Astrocyte (in vitro differentiated cells and primary cell): ENCODE data around the gene GPR61. TPM values are rescaled to one million over a fixed set of nuclear protein-coding genes. Genes with fewer than 3 reads are reported as not detected.

ENCODE experiments used
- DNase-seq: peaks from one replicate; pipeline ENCODE4 v3.0.0-alpha.2; 2010; ENCODE audit warnings: low read depth
- FAIRE-seq: peaks from 2 replicates; lab custom pipeline; 2011; peaks lifted over from hg19 to GRCh38; lab: Jason Lieb, UNC
- H2AFZ ChIP-seq: 2 replicates; pipeline ENCODE4 v1.6.0; 2012; ENCODE audit warnings: low read depth, low read length, inconsistent platforms
- H3K27ac ChIP-seq: 2 replicates; pipeline ENCODE4 v1.5.1; 2011; ENCODE audit warnings: low read depth, low read length, inconsistent platforms
- H3K27me3 ChIP-seq: 2 replicates; pipeline ENCODE4 v1.6.0; 2011; ENCODE audit warnings: low read length, inconsistent platforms; ENCODE audit not compliant: insufficient read depth
- H3K36me3 ChIP-seq: 2 replicates; pipeline ENCODE4 v1.5.1; 2011; ENCODE audit warnings: low read length, inconsistent platforms; ENCODE audit not compliant: insufficient read depth
- H3K4me1 ChIP-seq: 2 replicates; pipeline ENCODE4 v1.5.1; 2011; ENCODE audit warnings: low read length, inconsistent platforms; ENCODE audit not compliant: insufficient read depth
- H3K4me2 ChIP-seq: 2 replicates; pipeline ENCODE4 v1.6.0; 2012; ENCODE audit warnings: low read length, inconsistent platforms
- H3K4me3 ChIP-seq: 2 replicates; pipeline ENCODE4 v1.5.1; 2011; ENCODE audit warnings: low read depth, mild to moderate bottlenecking, low read length, inconsistent platforms; ENCODE audit not compliant: insufficient read depth
- H3K79me2 ChIP-seq: 2 replicates; pipeline ENCODE4 v1.6.0; 2012; ENCODE audit warnings: mild to moderate bottlenecking, low read length, inconsistent platforms; ENCODE audit not compliant: insufficient read depth
- H3K9ac ChIP-seq: 2 replicates; pipeline ENCODE4 v1.6.0; 2012; ENCODE audit warnings: mild to moderate bottlenecking, low read length, inconsistent platforms
- H3K9me3 ChIP-seq: 2 replicates; pipeline ENCODE4 v1.5.1; 2012; ENCODE audit warnings: low read depth, mild to moderate bottlenecking, low read length, inconsistent platforms; ENCODE audit not compliant: insufficient read depth
- H4K20me1 ChIP-seq: 2 replicates; pipeline ENCODE4 v1.6.0; 2012; ENCODE audit warnings: low read length, inconsistent platforms; ENCODE audit not compliant: insufficient read depth
- H3K27ac Mint-ChIP-seq: one replicate; pipeline ENCODE4 v1.8.0; 2021; ENCODE audit warnings: mild to moderate bottlenecking, mixed read lengths; ENCODE audit not compliant: unreplicated experiment
- H3K27me3 Mint-ChIP-seq: one replicate; pipeline ENCODE4 v1.8.0; 2021; ENCODE audit warnings: low read depth, mixed read lengths; ENCODE audit not compliant: unreplicated experiment
- H3K36me3 Mint-ChIP-seq: one replicate; pipeline ENCODE4 v1.8.0; 2021; ENCODE audit warnings: low read depth, mixed read lengths; ENCODE audit not compliant: unreplicated experiment
- H3K4me1 Mint-ChIP-seq: one replicate; pipeline ENCODE4 v1.8.0; 2021; ENCODE audit warnings: low read depth, mixed read lengths; ENCODE audit not compliant: unreplicated experiment
- H3K4me3 Mint-ChIP-seq: one replicate; pipeline ENCODE4 v1.8.0; 2021; ENCODE audit warnings: mild to moderate bottlenecking, moderate library complexity, mixed read lengths; ENCODE audit not compliant: unreplicated experiment
- H3K9me3 Mint-ChIP-seq: one replicate; pipeline ENCODE4 v1.8.0; 2021; ENCODE audit warnings: mild to moderate bottlenecking, mixed read lengths; ENCODE audit not compliant: unreplicated experiment
- CTCF ChIP-seq: IDR thresholded peaks from 2 replicates; pipeline ENCODE4 v1.5.1; 2011; ENCODE audit warnings: low read depth, mild to moderate bottlenecking, inconsistent platforms, low read length, moderate library complexity; ENCODE audit not compliant: insufficient read depth
- EZH2 ChIP-seq: IDR thresholded peaks from 2 replicates; pipeline ENCODE4 v1.6.1; 2012; ENCODE audit warnings: mild to moderate bottlenecking, low read length, inconsistent platforms; ENCODE audit not compliant: insufficient read depth
- total RNA-seq: library from RNA; stranded (reverse); gene quantifications from 2 replicates; pipeline ENCODE4 v1.2.1, GENCODE V29; 2021

GPR61 gene
- total RNA-seq, 1 donor from 2014 or later, result not detected

DNA sequence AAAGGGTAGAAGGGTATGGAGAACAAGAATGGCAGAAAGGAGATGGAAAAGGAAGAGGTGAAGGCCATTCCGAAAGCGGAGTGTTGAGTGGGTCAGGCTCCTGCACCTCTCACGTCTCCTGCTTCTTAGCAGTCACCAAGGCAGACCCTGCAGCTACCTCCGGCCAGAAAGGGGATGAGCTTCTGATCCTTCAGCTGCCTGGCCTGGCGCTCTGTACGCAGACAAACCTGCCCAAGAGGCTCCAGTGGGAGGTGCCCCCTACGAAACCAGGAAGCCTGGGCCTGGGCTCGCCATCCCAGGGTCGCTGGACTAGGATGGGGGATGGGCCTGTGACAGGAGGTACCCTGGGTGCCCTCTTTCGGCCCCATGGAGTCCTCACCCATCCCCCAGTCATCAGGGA is 3.0 kb downstream of the GPR61 start:
- DNase-seq (no peak), FAIRE-seq (no peak)
- no peaks in the 10 kb centered on the region for H4K20me1 ChIP-seq
- TF ChIP-seq EZH2 (no peak), CTCF (no peak)
- H3K27ac ChIP-seq, result no peak overlapping the region
- H3K4me1 ChIP-seq, result peaks cover 12% of the 10 kb centered on the region
- Mint-ChIP-seq H3K4me3 (peak overlapping the region; percentile 27), H3K9me3 (peaks cover 2% of the 10 kb centered on the region), H3K36me3 (no peaks in the 10 kb centered on the region), H3K27ac (no peak overlapping the region), H3K27me3 (peaks cover 21% of the 10 kb centered on the region), H3K4me1 (peaks cover 6% of the 10 kb centered on the region)
- no peak overlapping the region for H2AFZ ChIP-seq
- no peak overlapping the region for H3K9ac ChIP-seq
- peaks cover 7% of the 10 kb centered on the region for H3K79me2 ChIP-seq
- no peak overlapping the region for H3K4me3 ChIP-seq
- no peaks in the 10 kb centered on the region for H3K36me3 ChIP-seq
- H3K4me2 ChIP-seq, result no peak overlapping the region
- H3K27me3 ChIP-seq, result peaks cover 2% of the 10 kb centered on the region
- H3K9me3 ChIP-seq, result no peaks in the 10 kb centered on the region

DNA sequence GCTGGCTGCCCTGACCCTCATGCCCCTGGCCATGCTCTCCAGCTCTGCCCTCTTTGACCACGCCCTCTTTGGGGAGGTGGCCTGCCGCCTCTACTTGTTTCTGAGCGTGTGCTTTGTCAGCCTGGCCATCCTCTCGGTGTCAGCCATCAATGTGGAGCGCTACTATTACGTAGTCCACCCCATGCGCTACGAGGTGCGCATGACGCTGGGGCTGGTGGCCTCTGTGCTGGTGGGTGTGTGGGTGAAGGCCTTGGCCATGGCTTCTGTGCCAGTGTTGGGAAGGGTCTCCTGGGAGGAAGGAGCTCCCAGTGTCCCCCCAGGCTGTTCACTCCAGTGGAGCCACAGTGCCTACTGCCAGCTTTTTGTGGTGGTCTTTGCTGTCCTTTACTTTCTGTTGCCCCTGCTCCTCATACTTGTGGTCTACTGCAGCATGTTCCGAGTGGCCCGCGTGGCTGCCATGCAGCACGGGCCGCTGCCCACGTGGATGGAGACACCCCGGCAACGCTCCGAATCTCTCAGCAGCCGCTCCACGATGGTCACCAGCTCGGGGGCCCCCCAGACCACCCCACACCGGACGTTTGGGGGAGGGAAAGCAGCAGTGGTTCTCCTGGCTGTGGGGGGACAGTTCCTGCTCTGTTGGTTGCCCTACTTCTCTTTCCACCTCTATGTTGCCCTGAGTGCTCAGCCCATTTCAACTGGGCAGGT is 3.8 kb downstream of the GPR61 start:
- no peak overlapping the region for H3K27ac ChIP-seq
- TF ChIP-seq EZH2 (no peak), CTCF (no peak)
- H3K9me3 ChIP-seq, result no peaks in the 10 kb centered on the region
- no peak overlapping the region for H2AFZ ChIP-seq
- H3K4me1 ChIP-seq, result peaks cover 13% of the 10 kb centered on the region
- H3K9ac ChIP-seq, result no peak overlapping the region
- no peak overlapping the region for H3K4me2 ChIP-seq
- FAIRE-seq (no peak), DNase-seq (no peak)
- peaks cover 2% of the 10 kb centered on the region for H3K27me3 ChIP-seq
- H3K4me3 ChIP-seq, result no peak overlapping the region
- H3K36me3 ChIP-seq, result no peaks in the 10 kb centered on the region
- peaks cover 15% of the 10 kb centered on the region for H3K79me2 ChIP-seq
- Mint-ChIP-seq H3K36me3 (no peaks in the 10 kb centered on the region), H3K4me3 (no peak overlapping the region), H3K4me1 (peaks cover 6% of the 10 kb centered on the region), H3K27ac (no peak overlapping the region), H3K9me3 (peaks cover 2% of the 10 kb centered on the region), H3K27me3 (peaks cover 21% of the 10 kb centered on the region)
- H4K20me1 ChIP-seq, result no peaks in the 10 kb centered on the region

- Histone ChIP-seq H3K9ac (no peak overlapping the region), H3K4me2 (no peak overlapping the region), H3K27ac (no peak overlapping the region), H3K36me3 (no peaks in the 10 kb centered on the region), H3K4me1 (peaks cover 13% of the 10 kb centered on the region), H3K27me3 (peaks cover 2% of the 10 kb centered on the region), H3K9me3 (no peaks in the 10 kb centered on the region), H2AFZ (no peak overlapping the region), H3K4me3 (no peak overlapping the region), H4K20me1 (peaks cover 3% of the 10 kb centered on the region), H3K79me2 (peaks cover 22% of the 10 kb centered on the region)
- H3K36me3 Mint-ChIP-seq, result no peaks in the 10 kb centered on the region
- FAIRE-seq (no peak), DNase-seq (no peak)
- H3K27me3 Mint-ChIP-seq, result peaks cover 20% of the 10 kb centered on the region
- H3K27ac Mint-ChIP-seq, result no peak overlapping the region
- no peak overlapping the region for H3K4me3 Mint-ChIP-seq
- TF ChIP-seq EZH2, result no peak
- TF ChIP-seq CTCF, result no peak
- peaks cover 6% of the 10 kb centered on the region for H3K4me1 Mint-ChIP-seq
- H3K9me3 Mint-ChIP-seq, result peaks cover 1% of the 10 kb centered on the region
Observed at GRCh38 chr1:109543988-109544735, 4.5 kb downstream of the GPR61 start.
